HG03521 (cell line): Measurements from ENCODE around the gene C3orf18.
A peak's percentile ranks its signal among the peaks of the same experiment; 100 is the strongest.

Experiments used
- ATAC-seq: cut with Tn5 transposase; IDR thresholded peaks from one replicate; pipeline ENCODE4 v1.9.1; 2021; ENCODE audit warnings: mild to moderate bottlenecking, moderate library complexity; ENCODE audit not compliant: unreplicated experiment

The C3orf18 gene

DNA sequence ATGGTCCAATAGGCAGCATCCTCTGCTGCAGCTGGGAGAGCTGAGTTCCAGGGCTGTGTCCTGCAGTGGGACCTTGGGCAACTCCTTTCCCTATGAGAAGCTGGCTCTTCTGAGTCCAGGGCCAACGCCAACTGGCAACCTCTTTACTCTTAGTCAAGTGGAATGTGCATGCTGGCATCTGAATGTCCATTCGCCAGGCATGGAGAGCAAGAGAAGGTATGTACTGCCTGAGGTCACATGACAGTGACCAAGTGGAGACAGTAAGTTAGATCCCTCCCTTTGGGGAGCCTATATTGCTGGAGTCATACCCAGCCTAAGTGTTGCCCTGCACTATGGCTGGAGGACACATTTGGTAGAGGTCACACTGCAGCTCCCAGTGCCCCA is 13.9 kb upstream of the C3orf18 start:
- ATAC-seq = no peak

DNA sequence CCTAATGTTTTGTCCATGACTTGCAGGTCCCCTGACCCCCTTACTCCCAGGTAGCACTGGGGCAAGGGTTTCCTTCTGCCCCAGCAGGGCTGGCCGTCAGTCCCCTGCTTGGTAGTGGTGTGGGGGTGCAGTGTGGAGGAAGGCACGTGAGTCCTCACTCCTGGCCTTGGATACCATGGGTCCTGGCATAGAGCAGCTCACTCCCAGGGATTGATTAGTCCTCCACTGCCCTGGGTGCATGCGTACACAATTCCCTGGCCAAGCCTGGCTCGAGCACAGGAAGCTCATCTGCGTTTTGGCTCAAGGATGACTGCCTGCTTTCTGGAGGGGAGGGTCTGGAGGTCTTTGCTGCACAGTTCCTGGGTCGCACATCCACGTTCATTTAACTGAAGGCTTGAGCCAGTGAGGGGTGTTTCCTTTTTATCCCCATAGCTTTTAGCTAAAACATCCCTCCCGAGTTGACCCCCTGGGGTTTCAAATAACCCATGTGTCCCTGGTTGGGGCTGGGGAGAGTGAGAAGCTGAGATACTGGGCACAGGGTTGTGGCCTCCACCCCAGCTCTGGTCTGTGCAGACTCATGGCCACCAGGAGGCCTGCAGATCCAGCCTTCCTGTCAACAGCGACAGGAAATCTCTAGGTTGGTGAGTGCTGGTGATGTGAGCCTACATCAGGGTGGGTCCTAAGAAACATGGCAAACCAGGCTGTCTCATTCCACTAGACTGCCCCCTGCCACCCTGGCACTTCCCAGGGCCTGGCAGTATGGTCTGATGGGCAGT is 13.3 kb upstream of the C3orf18 start:
- no peak for ATAC-seq

DNA sequence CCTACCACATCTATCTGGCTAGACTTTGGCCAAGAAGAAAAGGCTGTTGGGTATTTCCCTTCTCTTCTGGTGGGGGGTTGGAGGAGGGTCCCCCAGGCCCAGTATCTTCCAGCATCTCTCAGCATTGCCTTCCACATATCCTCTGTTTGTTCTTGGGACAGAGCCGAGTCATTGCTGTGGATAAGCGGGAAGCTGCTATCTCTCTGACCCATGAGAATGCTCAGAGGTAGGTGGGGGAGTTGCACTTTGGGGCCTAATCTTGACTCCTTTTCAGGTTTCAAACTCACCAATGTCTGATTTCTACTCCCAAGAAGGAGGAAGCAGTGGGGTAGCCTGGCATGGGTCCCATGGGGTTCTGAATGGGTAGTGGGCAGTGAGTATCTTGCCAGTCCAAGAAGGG is 9.8 kb upstream of the C3orf18 start:
- no peak for ATAC-seq

DNA sequence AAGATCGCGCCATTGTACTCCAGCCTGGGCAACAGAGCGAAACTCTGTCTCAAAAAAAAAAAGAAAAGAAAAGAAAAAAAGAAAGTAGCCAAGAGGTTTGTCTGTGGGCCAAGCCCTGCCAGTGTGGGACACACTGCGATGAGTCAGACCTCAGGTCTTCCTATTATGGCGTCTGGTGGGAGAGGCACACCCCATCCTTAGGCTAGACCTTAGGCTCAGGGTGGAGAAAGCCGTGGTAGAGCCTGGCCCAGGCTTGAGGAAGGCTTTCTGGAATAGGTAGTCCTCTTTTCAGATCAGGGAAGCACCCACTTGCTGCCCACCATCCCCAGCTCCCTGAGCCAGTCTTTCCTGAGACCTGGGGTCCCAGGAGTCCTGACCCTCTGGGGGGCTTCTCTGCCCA is 7.8 kb upstream of the C3orf18 start:
- ATAC-seq = no peak

DNA sequence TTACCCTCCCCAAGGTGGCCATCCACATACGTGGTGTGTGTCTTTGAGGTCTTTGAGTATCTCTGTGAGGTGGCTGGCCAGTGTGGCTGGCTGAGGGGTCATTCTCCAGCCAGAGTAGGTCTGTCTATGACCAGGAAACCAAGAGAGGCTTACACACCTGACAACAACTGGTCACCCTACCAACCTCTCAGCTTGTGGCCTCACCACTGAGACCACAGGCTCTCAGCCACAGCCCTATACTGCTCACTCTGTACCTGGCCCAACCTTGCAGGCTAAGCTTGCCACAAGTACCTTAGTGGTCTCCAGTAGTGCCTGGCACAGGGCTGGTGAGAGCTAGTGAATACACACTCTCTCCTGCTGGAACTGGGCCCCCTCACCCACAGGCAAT is 6.9 kb upstream of the C3orf18 start:
- no peak for ATAC-seq

DNA sequence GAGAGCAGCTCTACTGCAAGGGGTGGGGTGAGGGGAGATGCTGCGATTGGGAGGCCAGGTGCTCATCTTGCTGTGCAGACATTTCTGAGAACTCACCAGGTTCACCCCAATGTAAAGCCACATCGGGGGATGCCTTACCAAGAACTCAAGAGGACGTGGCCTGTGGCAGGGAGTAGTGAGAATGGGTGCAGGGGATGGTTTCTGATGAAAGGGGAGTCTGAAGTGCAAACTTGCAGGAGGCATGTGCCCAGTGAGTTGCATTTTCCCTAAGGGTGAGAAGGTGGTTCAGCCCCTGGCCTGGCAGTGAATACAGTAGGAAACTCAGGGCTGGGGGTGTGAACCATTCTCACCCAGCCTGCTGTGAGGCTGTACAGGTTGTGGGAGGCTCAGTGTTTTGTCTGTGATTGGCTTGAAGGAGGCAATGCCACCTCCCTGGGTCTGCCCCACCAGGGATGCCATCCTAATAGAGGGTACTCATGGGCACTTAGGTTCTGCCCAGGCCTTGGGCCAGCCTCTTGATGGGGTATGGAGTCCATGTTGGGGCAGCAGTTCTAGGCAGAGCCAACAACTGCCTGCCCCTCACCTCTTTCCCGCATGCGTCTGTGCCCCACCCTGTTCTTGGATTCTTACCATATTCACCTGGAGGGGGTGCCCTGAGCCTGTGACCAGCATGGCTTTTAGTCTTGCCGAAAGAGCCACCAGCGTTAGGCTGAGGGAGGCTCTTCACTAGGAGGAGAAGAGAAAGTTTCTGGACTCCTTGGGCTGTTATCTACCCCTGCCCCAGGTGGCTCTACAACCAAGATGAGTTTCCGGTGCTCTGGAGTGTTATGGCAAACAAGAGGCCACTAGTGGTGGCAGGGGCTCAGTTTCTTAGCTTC is 6.3 kb upstream of the C3orf18 start:
- no peak for ATAC-seq

DNA sequence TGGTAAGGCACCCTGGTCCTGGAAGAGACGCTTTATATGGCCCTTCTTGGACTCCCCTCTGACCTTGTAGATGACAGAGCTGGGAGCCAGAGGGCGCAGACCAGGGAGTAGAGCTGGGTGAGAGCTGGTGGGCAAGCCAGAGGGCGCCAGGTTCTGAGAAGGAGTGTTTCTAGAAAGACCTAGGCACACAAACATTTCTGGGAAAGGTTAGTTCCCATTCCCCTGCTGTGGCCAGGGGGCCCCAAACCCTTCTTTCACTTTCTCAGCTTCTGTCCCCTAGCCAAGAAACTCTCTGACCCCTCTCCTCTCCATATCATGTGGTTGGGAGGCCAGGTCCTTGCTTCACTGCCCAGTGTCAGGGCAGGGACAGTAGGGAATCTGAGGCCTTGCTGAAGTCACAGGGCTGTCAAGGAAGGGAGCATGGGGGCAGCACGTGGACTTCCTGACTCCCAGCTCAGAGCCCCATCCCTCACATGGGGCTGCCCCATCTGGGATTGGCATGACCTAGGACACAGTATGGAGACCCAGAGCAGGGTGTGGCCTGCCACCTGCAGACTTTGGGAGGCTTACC is 5.3 kb upstream of the C3orf18 start:
- ATAC-seq = no peak

DNA sequence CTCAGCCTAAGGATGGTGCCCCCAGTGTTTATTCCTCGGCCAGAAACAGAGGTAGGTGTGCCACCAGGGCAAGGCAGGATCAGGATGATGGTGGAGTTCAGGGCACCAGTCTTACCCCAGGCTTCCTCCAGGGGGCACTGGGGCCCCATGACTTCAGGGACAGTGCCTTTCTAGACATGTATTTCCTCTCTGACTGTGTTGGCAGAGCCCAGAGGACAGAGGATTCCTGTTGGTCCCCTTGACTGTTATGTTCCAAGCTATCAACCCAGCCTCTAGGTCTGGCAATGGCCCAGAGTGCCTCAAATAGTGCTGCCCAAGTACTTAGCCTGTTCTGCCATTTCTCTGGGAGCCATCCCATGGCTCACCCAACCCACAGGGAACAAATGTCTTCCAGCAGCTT is 4.6 kb upstream of the C3orf18 start:
- no peak for ATAC-seq

DNA sequence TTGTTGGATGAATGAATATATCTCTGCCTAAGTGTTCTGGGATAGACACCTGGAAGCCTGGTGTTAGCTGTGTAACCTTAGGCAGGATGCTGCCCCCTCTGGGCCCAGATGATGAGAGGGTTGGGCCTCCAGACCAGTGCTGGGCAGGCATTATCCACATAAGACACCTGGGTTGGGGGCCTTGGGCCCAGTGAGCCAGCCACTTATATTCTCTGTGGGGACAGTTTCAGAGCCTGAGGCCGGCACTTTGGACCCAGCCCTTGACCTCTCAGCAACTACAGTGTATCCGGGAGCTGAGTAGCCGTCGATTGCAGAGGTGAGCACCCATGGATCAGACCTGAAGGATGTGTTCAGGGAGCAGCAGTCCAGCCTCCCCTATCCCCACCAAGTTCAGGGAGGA is 3.9 kb upstream of the C3orf18 start:
- ATAC-seq = no peak

DNA sequence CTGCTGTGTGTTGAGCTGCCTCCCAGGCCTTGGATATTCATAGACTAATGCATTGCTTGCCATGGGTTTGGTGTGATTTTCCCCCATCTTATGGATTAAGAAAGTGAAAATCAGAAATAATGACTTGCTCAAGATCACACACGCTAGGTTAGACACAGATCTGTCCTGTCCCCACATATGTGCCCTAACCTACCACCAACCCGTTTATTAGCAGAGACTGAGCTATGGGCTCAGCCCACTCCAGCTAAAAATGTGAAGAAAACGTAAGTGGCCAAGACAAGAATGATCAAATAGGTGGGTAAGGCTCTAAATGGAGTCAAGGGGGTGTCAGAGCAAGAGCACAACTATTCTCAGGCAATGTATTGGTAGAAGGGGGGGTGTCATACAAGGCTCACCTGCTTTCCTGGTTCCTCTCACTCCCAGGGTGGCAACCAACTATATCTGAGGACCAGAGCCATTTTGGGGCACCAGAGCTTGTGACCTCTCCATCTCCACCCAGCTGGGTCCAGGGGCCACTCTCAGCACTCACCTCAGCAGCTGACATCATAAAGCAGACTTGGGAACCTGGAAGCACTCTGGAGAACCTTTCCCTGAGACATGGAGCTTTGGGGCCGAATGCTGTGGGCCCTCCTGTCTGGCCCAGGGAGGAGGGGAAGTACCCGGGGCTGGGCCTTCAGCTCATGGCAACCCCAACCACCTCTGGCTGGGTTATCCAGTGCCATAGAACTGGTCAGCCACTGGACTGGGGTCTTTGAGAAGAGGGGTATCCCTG is 3.1 kb upstream of the C3orf18 start:
- ATAC-seq = no peak

DNA sequence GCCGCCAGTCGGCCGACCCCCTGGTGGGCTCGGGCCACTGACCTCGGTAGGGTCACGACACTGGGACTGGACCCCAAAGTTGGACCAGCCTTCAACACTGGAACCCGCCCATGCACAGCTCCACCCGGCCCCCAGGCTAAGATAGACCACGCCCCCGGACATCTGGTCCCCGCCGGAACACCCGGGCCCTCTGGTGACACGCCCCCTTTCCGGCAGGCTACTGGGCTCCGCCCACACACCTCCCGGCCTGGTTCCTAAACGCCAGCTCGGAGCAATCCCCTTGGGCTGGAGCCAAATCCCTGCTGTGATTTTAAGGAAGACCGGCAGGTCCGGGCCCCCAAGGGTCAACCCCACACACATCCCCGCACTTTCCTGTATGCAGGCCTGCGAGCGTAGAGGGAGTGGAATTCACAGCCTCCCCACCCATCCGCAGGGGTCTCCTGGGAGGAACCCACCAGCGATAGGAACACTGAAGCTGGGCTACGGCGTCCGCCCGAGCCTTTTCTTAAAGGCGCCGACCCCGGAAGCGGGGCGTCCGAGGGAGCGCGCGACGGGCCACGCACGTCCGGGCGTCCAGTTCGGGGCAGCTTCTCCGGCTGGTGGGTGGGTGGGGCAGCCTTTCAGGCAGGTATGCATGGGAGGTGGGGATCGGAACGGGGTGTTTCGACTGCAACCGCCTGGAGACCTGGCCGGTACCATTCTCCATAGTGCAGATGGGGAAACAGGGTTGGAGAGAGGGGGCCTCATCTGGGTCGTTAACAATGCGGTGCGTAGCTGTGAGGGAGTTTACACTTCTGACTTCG is 1.6 kb upstream of the C3orf18 start, which contains the start of gene HEMK1:
HEMK1 (plus strand) TSS at position 576 of the 803 bp plus-strand sequence. CDS start 1,583 bp downstream, outside the sequence.
- peak; percentile 57 for ATAC-seq

DNA sequence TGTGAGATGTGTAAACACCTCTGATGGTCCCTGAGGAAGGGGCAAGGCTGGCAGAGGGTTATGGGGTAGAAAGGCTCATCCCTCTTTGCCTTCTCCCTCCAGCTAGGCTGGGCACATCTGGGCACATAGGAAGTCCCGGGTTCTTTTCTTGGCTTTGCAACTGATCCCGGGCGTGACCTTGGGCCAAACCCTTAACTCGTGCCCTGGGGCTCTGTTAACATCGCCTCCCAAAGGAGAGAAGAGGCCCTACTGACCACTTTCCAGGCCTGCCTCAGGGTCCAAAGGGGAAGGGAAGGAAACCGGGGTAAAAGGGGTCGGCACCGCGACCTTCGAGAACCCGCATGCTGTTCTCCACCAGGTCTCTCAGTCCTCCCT is 549 bp downstream of the C3orf18 start:
- ATAC-seq = no peak

DNA sequence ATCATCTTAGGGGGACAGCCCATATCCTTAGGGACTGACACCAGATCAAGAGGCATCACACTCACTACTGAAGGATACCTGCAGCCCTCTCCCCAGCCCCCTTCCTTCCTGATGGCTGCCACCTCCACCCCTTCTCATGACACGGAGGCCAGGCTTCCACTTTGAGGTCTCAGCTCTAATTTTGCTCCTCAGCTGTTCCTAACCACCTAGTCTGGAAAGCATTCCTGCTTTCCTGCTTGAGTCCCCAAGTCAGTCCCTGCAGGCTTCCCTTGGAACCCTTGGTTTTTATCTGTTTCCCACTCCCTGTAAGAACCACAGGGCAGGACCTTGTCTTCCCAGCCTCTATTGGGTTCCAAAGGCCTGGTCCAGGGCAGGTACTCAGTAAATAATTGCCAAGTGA is 3.2 kb downstream of the C3orf18 start:
- ATAC-seq = no peak

DNA sequence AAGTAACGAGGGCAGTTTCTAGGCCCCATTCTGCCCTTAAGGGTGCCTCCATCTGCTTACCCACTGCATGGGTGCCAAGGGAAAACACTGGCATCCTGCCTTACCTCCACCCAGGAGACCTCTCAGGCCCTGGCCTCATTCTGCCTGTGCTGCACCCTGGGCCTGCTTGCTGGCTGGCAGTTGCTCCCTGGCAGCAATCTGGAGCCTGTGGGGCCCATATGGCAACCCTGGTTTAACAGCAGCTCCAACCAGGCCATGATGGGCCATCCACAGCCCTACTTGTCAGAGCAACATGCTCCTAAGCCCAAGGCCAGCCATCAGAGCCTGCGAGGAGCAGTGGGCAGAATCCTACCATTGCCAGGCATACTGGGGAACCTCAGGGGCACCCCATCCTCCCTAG is 3.7 kb downstream of the C3orf18 start:
- ATAC-seq = no peak

DNA sequence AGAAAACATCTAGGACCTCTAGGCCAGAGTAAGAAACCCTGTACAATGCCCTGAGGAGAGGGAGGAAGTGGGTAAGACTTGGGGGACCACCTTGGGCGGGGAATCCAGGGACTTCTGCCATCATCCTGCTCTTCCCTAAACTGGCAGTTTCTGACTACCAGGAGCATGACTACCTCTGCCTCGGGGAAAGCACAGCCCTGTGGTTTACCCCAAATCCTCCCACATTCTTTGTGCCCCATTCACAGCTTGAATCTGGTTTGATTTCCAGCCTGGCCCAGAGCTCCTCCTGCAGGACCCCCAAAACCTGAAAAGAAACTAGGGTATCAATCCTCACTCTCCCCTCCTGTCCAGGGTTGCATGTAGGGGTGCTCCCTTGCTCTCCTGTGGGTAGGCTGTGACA is 4.7 kb downstream of the C3orf18 start:
- no peak for ATAC-seq

DNA sequence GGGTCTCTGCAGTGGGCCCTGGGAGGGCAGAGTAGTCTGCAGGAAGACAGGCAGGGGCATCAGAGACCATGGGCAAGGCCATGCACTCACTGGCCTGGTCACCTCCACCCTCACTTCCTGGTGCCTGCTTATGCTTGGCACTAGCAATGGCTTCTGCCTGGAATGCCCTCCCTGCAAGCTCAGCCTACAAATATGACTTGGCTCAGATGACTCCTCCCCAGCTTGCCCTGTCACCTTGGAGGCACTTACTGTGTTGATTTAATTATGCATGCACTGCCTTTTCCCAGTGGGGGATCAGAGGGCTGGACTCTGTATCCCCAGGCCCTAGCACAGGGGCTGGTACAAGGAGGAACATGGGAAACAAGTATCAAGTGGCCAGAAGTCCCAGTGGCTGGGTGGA is 7.8 kb downstream of the C3orf18 start:
- no peak for ATAC-seq

DNA sequence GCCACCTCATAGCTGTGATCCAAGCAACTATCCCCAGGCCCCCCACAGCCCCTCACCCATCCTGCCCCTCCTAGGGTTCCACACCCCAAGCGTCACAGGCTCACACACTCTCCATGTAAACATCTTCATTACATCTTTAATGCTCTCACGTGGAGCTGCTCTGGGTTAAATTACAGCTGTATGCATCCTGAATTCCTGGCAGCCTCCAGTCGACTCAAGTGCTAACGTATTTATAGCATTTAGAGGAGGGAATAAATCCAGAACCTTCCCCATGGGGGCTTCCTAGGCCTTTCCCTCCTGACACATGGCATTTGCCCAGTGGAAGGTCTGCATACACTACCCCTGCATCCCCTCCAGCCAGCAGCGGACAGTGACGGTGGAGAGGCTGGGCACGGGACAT is 9.6 kb downstream of the C3orf18 start:
- no peak for ATAC-seq

DNA sequence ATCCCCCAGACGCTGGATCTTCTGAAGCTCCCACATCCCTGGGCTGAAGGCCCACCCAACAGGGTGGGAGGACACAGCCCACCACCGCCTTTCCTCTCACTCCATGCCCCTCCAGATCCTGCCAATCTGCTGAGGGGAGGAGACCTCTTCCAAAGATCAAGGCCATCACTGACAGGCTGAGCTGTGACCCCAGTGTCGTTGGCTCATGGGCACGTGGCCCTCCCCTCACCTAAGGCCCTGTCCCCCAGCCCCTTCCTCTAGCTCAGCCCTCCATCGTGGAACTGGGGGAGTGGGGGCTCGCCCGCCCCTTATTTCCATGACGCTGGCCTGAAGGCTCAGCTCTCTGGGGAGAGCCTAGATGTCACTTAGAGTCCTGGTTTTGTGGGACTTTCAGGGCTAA is 10.4 kb downstream of the C3orf18 start:
- ATAC-seq = no peak

DNA sequence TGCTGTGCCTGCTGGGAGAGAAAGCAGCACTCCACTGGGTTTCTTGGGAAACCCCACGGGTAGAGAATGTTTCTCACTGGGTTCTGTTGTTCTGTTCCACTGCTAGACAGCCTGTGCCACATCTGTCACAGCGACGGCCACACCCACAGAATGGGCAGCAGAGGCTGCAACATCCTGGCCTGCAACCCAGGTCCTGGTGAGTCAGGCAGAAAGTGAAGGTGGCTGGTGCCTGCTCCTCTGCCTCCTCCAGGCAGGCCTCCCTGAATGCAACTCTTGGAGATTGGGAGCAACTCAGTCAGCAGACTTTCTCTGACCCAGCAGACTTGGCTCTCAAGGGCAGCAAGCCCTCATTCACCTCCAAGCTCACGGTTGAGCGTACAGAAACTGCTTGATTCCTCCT is 13.0 kb downstream of the C3orf18 start:
- ATAC-seq = no peak

DNA sequence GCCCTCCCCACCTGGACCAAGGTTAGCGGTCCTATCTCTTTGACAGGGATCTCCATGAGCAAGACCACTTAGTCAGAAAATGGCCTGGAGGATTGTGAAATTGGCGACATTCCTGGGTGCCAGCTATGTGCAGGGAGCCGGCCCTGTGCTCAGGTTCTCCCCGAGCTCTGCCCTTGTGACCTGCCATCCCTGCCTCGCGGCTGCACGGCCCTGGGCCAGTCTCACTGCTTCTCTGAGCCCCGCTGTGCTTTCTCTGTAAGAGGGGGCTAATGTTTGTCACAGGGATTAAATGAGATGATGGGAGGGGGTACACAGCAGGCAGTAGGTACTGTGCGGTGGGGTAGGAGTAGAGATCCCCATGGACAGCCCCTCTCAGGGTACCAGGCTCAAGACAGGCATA is 14.9 kb downstream of the C3orf18 start:
- ATAC-seq = no peak
